SK-N-SH treated with all-trans-retinoic acid at 6 μM for 48 hours (cell line): Measurements from ENCODE around the gene MBOAT7.
"Not testable (repeated sequence)": the region's sequence is repeated elsewhere in the genome, so short reads cannot be mapped to it uniquely, and the experiment has no call there.

ENCODE experiments used
- ATAC-seq: fragments of 200-7000 bp; cut with Tn5 transposase; 3 replicates; pipeline ENCODE4 v1.9.1; 2020; ENCODE audit warnings: mild to moderate bottlenecking, moderate library complexity
- ARNTL ChIP-seq: fragments of 450-650 bp; formaldehyde crosslinking; IDR thresholded peaks from 2 replicates; pipeline ENCODE4 v1.5.0; 2020; ENCODE audit warnings: low read depth, mild to moderate bottlenecking, moderate library complexity, borderline replicate concordance
- BACH2 ChIP-seq: fragments of 250-450 bp; sonication (Bioruptor Pico); IDR thresholded peaks from 2 replicates; pipeline ENCODE4 v1.9.0; 2021; ENCODE audit warnings: mild to moderate bottlenecking, borderline replicate concordance
- CREB5 ChIP-seq: fragments of 250-450 bp; sonication (Bioruptor Pico); IDR thresholded peaks from 2 replicates; pipeline ENCODE4 v1.5.1; 2020; ENCODE audit warnings: low read depth, mild to moderate bottlenecking, moderate library complexity
- CSDC2 ChIP-seq: fragments of 250-450 bp; sonication (Bioruptor Pico); IDR thresholded peaks from 2 replicates; pipeline ENCODE4 v1.5.0; 2020; ENCODE audit warnings: mild to moderate bottlenecking, moderate library complexity
- CSRNP3 ChIP-seq: fragments of 250-450 bp; sonication (Bioruptor Pico); IDR thresholded peaks from 2 replicates; pipeline ENCODE4 v1.5.1; 2021; ENCODE audit warnings: mild to moderate bottlenecking, moderate library complexity
- ESRRG ChIP-seq: fragments of 250-450 bp; sonication (Bioruptor Pico); IDR thresholded peaks from 2 replicates; pipeline ENCODE4 v1.6.1; 2021; ENCODE audit warnings: mild to moderate bottlenecking
- ISL1 ChIP-seq: fragments of 250-450 bp; sonication (Bioruptor Pico); IDR thresholded peaks from 2 replicates; pipeline ENCODE4 v2.1.2; 2022; ENCODE audit warnings: mild to moderate bottlenecking, moderate library complexity
- OSR1 ChIP-seq: fragments of 250-450 bp; sonication (Bioruptor Pico); IDR thresholded peaks from 2 replicates; pipeline ENCODE4 v1.8.0; 2022; ENCODE audit warnings: moderate library complexity, mild to moderate bottlenecking, inconsistent platforms
- POU6F1 ChIP-seq: fragments of 250-450 bp; sonication (Bioruptor Pico); IDR thresholded peaks from 2 replicates; pipeline ENCODE4 v1.8.0; 2021; ENCODE audit warnings: low read depth, mild to moderate bottlenecking, moderate library complexity, borderline replicate concordance
- PPARA ChIP-seq: fragments of 250-450 bp; sonication (Bioruptor Pico); IDR thresholded peaks from 2 replicates; pipeline ENCODE4 v1.5.0; 2020; ENCODE audit warnings: mild to moderate bottlenecking, borderline replicate concordance
- RARB ChIP-seq: fragments of 250-450 bp; sonication (Bioruptor Pico); IDR thresholded peaks from 2 replicates; pipeline ENCODE4 v1.8.0; 2021; ENCODE audit warnings: mild to moderate bottlenecking, moderate library complexity
- SNAI2 ChIP-seq: fragments of 250-450 bp; sonication (Bioruptor Pico); IDR thresholded peaks from 2 replicates; pipeline ENCODE4 v1.5.0; 2020; ENCODE audit warnings: mild to moderate bottlenecking, moderate library complexity
- TCF4 ChIP-seq: fragments of 250-450 bp; sonication (Bioruptor Pico); IDR thresholded peaks from 2 replicates; pipeline ENCODE4 v1.8.0; 2021; ENCODE audit warnings: mild to moderate bottlenecking, moderate library complexity, borderline replicate concordance
- TOX ChIP-seq: fragments of 250-450 bp; sonication (Bioruptor Pico); IDR thresholded peaks from 2 replicates; pipeline ENCODE4 v1.8.0; 2021; ENCODE audit warnings: mild to moderate bottlenecking, moderate library complexity, borderline replicate concordance
- TSHZ2 ChIP-seq: fragments of 250-450 bp; sonication (Bioruptor Pico); IDR thresholded peaks from 2 replicates; pipeline ENCODE4 v1.5.0; 2020; ENCODE audit warnings: mild to moderate bottlenecking, moderate library complexity
- ZC3H10 ChIP-seq: fragments of 250-450 bp; sonication (Bioruptor Pico); IDR thresholded peaks from 2 replicates; pipeline ENCODE4 v1.5.1; 2021; ENCODE audit warnings: mild to moderate bottlenecking, moderate library complexity
- ZFP3 ChIP-seq: fragments of 250-450 bp; sonication (Bioruptor Pico); IDR thresholded peaks from 2 replicates; pipeline ENCODE4 v1.5.0; 2020; ENCODE audit warnings: mild to moderate bottlenecking, moderate library complexity
- ZFP30 ChIP-seq: fragments of 450-650 bp; formaldehyde crosslinking; IDR thresholded peaks from 2 replicates; pipeline ENCODE4 v1.5.0; 2022; ENCODE audit warnings: mild to moderate bottlenecking, moderate library complexity
- ZNF565 ChIP-seq: fragments of 450-650 bp; formaldehyde crosslinking; conservative IDR thresholded peaks from 2 replicates; pipeline ENCODE4 v1.5.0; 2020; ENCODE audit warnings: low read depth, mild to moderate bottlenecking, moderate library complexity
- ZNF70 ChIP-seq: fragments of 450-650 bp; formaldehyde crosslinking; IDR thresholded peaks from 2 replicates; pipeline ENCODE4 v1.5.0; 2020; ENCODE audit warnings: mild to moderate bottlenecking, moderate library complexity
- ZNF8 ChIP-seq: fragments of 450-650 bp; formaldehyde crosslinking; IDR thresholded peaks from 2 replicates; pipeline ENCODE4 v1.5.0; 2020; ENCODE audit warnings: mild to moderate bottlenecking, moderate library complexity

MBOAT7 gene

GRCh38 chr19:54216869-54217268, 27.5 kb upstream of the MBOAT7 start:
- TF ChIP-seq ZNF565 (CRISPR knock-in tag) (no peak), BACH2 (no peak), TOX (CRISPR knock-in tag) (no peak), ZNF70 (no peak), SNAI2 (CRISPR knock-in tag) (no peak), ZNF8 (no peak), TCF4 (CRISPR knock-in tag) (no peak), TSHZ2 (no peak), ZFP30 (CRISPR knock-in tag) (no peak), OSR1 (CRISPR knock-in tag) (no peak), PPARA (CRISPR knock-in tag) (no peak)
- no peak for ATAC-seq

GRCh38 chr19:54214734-54215133, 25.4 kb upstream of the MBOAT7 start:
- ATAC-seq = not testable (repeated sequence)

- not testable (repeated sequence) for ATAC-seq
These were observed 24.8 kb upstream of the MBOAT7 start for GRCh38 chr19:54214217-54214616.

GRCh38 chr19:54211235-54211634, 21.9 kb upstream of the MBOAT7 start:
- ATAC-seq = no peak; the same call in 1 of the 3 replicates
- TF ChIP-seq BACH2 (no peak), ARNTL (no peak)

GRCh38 chr19:54209811-54210494, 20.6 kb upstream of the MBOAT7 start:
- ATAC-seq = peak; percentile 82
- TF ChIP-seq RARB (CRISPR knock-in tag) (no peak), ZFP3 (CRISPR knock-in tag) (0 out of 2 replicates have a peak, but pooled peaks have one; percentile 51), BACH2 (no peak)

- peak; percentile 51 for ATAC-seq
- no peak for TF ChIP-seq ZNF70
- TF ChIP-seq CREB5 = no peak
- TF ChIP-seq ZC3H10 (CRISPR knock-in tag) = no peak
- no peak for TF ChIP-seq BACH2
- no peak for TF ChIP-seq ZNF8
- no peak for TF ChIP-seq CSRNP3 (CRISPR knock-in tag)
- no peak for TF ChIP-seq ESRRG (CRISPR knock-in tag)
- TF ChIP-seq ISL1 = no peak
- no peak for TF ChIP-seq OSR1 (CRISPR knock-in tag)
- TF ChIP-seq PPARA (CRISPR knock-in tag) = no peak
- no peak for TF ChIP-seq SNAI2 (CRISPR knock-in tag)
- no peak for TF ChIP-seq POU6F1
- TF ChIP-seq ARNTL = no peak
- TF ChIP-seq TSHZ2 = no peak
- TF ChIP-seq CSDC2 (CRISPR knock-in tag) = no peak
These were observed 19.9 kb upstream of the MBOAT7 start for GRCh38 chr19:54209058-54209810.
